Esophagus squamous epithelium (tissue), 5 donors: Measurements from ENCODE around the gene ABCC5. TPM values are rescaled to one million over a fixed set of nuclear protein-coding genes. Genes with fewer than 3 reads are reported as not detected.

Experiments
- DNase-seq: peaks from one replicate; lab custom pipeline; 2025; lab: John Stamatoyannopoulos, UW
- H3K27ac ChIP-seq, 4 donors: fragments of 200-600 bp; sonication (generic); one replicate each; pipeline ENCODE4 v1.5.1; 2016 to 2019; ENCODE audit warnings: mild to moderate bottlenecking in 1 of 4
- H3K27me3 ChIP-seq, 4 donors: fragments of 200-600 bp; sonication (generic); 1 replicate in 3 of 4; 2 replicates in 1 of 4; pipeline versions ENCODE4 v1.5.1 to v1.6.0; 2017 to 2021; ENCODE audit warnings: antibody characterized with exemption in 1 of 4
- H3K36me3 ChIP-seq, 3 donors: fragments of 200-600 bp; sonication (generic); one replicate each; pipeline ENCODE4 v1.5.1; 2016 to 2019
- H3K4me1 ChIP-seq, 3 donors: fragments of 200-600 bp; sonication (generic); one replicate each; pipeline ENCODE4 v1.5.1; 2017 to 2019
- H3K4me3 ChIP-seq, 4 donors: fragments of 200-600 bp; sonication (generic); 1 replicate in 3 of 4; 2 replicates in 1 of 4; pipeline ENCODE4 v1.5.1; 2016 to 2019; ENCODE audit warnings: mild to moderate bottlenecking in 2 of 4, moderate library complexity in 1 of 4
- H3K9me3 ChIP-seq, 3 donors: fragments of 200-600 bp; sonication (generic); one replicate each; pipeline ENCODE4 v1.5.1; 2016 to 2019
- POLR2A ChIP-seq, 4 donors: fragments of 450-650 bp; IDR thresholded peaks; one replicate each; pipeline ENCODE4 v1.6.1; 2017; ENCODE audit warnings: antibody characterized with exemption in 4 of 4, mild to moderate bottlenecking in 4 of 4, moderate library complexity in 3 of 4
- WGBS, 2 donors: methylation state at CpG; one replicate each; pipeline ENCODE4 v1.1.5; 2018; 5-methylcytosine and 5-hydroxymethylcytosine counted together
- intact Hi-C: fragments of 100-400 bp; cut with DNase I; formaldehyde crosslinking; loops from one replicate; pipeline ENCODE4 v1.15.0; 2022
- total RNA-seq, 4 donors: library from RNA; depleted of rRNA; stranded (reverse); fragments of >200 nt; gene quantifications; one replicate each; pipeline ENCODE4 v1.1.0, GENCODE V29; 2016
- TF ChIP-seq, protein P1 (sequence below), 6 experiments: fragments of 450-650 bp in 4 of 6; fragments of 200-600 bp in 2 of 6; sonication (generic) in 2 of 6; IDR thresholded peaks; one replicate each; pipeline ENCODE4 v1.5.1; 2016 to 2019; ENCODE audit warnings: antibody characterized with exemption in 6 of 6, mild to moderate bottlenecking in 4 of 6, moderate library complexity in 4 of 6
- donor health status: DM: yes; HTN: yes; CAD: no.

ABCC5 gene
- total RNA-seq, 4 donors from 2014 or later = 34.3 to 50.2 (median 40.4) TPM

- H3K4me1 ChIP-seq = no peaks in the 10 kb centered on the region
- H3K27ac ChIP-seq = no peak within 1 kb of the TSS
- peaks cover 0 to 74% (median 0%) of the 10 kb centered on the region in 4 donors for H3K27me3 ChIP-seq
- H3K4me3 ChIP-seq = no peak within 1 kb of the TSS
- no peaks in the 10 kb centered on the region for H3K36me3 ChIP-seq
- DNase-seq = no peak
- H3K9me3 ChIP-seq = no peaks in the 10 kb centered on the region
- TF ChIP-seq, protein P1, sequence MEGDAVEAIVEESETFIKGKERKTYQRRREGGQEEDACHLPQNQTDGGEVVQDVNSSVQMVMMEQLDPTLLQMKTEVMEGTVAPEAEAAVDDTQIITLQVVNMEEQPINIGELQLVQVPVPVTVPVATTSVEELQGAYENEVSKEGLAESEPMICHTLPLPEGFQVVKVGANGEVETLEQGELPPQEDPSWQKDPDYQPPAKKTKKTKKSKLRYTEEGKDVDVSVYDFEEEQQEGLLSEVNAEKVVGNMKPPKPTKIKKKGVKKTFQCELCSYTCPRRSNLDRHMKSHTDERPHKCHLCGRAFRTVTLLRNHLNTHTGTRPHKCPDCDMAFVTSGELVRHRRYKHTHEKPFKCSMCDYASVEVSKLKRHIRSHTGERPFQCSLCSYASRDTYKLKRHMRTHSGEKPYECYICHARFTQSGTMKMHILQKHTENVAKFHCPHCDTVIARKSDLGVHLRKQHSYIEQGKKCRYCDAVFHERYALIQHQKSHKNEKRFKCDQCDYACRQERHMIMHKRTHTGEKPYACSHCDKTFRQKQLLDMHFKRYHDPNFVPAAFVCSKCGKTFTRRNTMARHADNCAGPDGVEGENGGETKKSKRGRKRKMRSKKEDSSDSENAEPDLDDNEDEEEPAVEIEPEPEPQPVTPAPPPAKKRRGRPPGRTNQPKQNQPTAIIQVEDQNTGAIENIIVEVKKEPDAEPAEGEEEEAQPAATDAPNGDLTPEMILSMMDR (IDR thresholded peaks at IDR 0.05) = no peak
- TF ChIP-seq POLR2A (IDR thresholded peaks at IDR 0.05) = no peak
- WGBS, 2 donors = 78 to 82% methylated on average over 2 to 4 of the region's 4 CpGs
- intact Hi-C loops = no loop called here
Observed at GRCh38 chr3:184052767-184053166, 35.1 kb upstream of the ABCC5 start, which contains the start of gene HTR3C. TSS of gene HTR3C (plus strand) at chr3:184053047. CDS start at chr3:184053081, 34 bp downstream.

GRCh38 chr3:184050217-184050847, 32.6 kb upstream of the ABCC5 start:
- TF ChIP-seq, protein P1 (IDR thresholded peaks at IDR 0.05) = no peak
- no peak for TF ChIP-seq POLR2A (IDR thresholded peaks at IDR 0.05)
- H3K36me3 ChIP-seq = no peaks in the 10 kb centered on the region
- WGBS, 2 donors = 69 to 77% methylated on average over 7 of the region's 7 CpGs
- no peaks in the 10 kb centered on the region for H3K9me3 ChIP-seq
- peaks cover 0 to 85% (median 0%) of the 10 kb centered on the region in 4 donors for H3K27me3 ChIP-seq
- DNase-seq = no peak
- no peaks in the 10 kb centered on the region for H3K4me1 ChIP-seq
- no peak overlapping the region for H3K4me3 ChIP-seq
- no peak overlapping the region for H3K27ac ChIP-seq
- intact Hi-C loops = no loop called here

- no peak overlapping the region for H3K27ac ChIP-seq
- H3K4me1 ChIP-seq = no peaks in the 10 kb centered on the region
- DNase-seq = no peak
- no peaks in the 10 kb centered on the region for H3K9me3 ChIP-seq
- H3K27me3 ChIP-seq = peaks cover 0 to 76% (median 0%) of the 10 kb centered on the region in 4 donors
- 92 to 94% methylated on average over 5 of the region's 5 CpGs for WGBS, 2 donors
- intact Hi-C loops = no loop called here
- H3K4me3 ChIP-seq = no peak overlapping the region
- no peaks in the 10 kb centered on the region for H3K36me3 ChIP-seq
- TF ChIP-seq POLR2A (IDR thresholded peaks at IDR 0.05) = no peak
- TF ChIP-seq, protein P1 (IDR thresholded peaks at IDR 0.05) = no peak
Observed at GRCh38 chr3:184045995-184046394, 28.3 kb upstream of the ABCC5 start.

DNA sequence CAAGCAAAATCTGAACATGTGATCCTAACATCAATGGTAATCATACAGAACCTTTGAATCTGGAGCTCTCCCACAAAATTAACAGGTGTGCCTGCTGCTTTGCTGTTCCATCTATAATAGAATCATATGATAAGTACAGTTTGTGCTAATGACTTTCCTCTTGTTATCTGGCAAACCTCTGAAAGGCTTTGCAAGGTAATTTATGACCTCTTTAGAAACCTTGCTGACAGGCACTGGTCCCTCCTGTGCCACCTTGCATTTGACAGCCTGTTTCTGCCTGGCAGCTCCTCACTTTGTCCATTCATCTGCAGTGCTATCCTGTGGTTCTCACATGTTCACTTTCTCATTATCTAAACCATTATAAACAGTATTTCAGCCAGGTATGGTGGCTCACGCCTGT, 24.9 kb upstream of the ABCC5 start:
- 82% methylated on average over 1 of the region's 1 CpG; no CpG with 5 or more reads in 1 of the 2 donors for WGBS, 2 donors
- Histone ChIP-seq H3K4me3 (no peak overlapping the region), H3K36me3 (no peaks in the 10 kb centered on the region), H3K27ac (no peak overlapping the region), H3K4me1 (peaks cover 0 to 17% (median 11%) of the 10 kb centered on the region in 3 donors), H3K9me3 (no peaks in the 10 kb centered on the region), H3K27me3 (peaks cover 0 to 67% (median 0%) of the 10 kb centered on the region in 4 donors)
- TF ChIP-seq POLR2A (IDR thresholded peaks at IDR 0.05) = no peak
- TF ChIP-seq, protein P1 (IDR thresholded peaks at IDR 0.05) = no peak
- intact Hi-C loops = no loop called here
- DNase-seq = no peak

DNA sequence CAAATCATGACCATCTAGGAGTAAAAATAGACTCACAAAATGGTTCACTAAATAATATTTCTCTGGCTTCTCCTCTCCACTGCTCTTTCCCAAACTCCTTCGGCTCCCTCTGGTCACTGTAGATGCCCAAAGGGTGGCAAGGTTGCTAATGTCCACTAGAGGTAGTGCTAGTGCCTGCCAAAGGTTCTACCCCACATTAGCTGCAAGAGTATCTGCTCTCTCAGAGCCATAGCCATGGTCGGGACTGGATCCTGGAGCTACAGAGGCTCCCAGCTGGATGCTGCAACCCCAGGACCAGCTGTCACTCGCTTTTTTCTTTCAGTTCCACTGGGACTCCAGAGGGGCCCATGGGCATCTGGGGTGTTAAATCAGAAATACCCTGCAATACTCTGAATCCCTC, 22.3 kb upstream of the ABCC5 start:
- WGBS, 2 donors = 57 to 69% methylated on average over 2 to 3 of the region's 3 CpGs
- Histone ChIP-seq H3K4me3 (no peak overlapping the region), H3K27me3 (peaks cover 0 to 70% (median 0%) of the 10 kb centered on the region in 4 donors), H3K27ac (peak overlapping the region; percentile 13 to 57 (median 38)), H3K36me3 (no peaks in the 10 kb centered on the region), H3K9me3 (no peaks in the 10 kb centered on the region), H3K4me1 (peaks cover 0 to 17% (median 11%) of the 10 kb centered on the region in 3 donors)
- DNase-seq = no peak
- intact Hi-C loops = no loop called here
- no peak for TF ChIP-seq POLR2A (IDR thresholded peaks at IDR 0.05)
- TF ChIP-seq, protein P1 (IDR thresholded peaks at IDR 0.05) = no peak
